GM12801 (cell line): ENCODE results near the gene HDAC9.

Experiments used
- TF ChIP-seq, protein P1 (sequence below): IDR thresholded peaks from one replicate; pipeline ENCODE4 v1.5.1; 2011; ENCODE audit warnings: control low read depth; ENCODE audit not compliant: insufficient read length; ENCODE audit errors: extremely low read depth

Gene HDAC9

GRCh38 chr7:18572154-18572553 is 76.6 kb downstream of the HDAC9 start:
- TF ChIP-seq, protein P1, sequence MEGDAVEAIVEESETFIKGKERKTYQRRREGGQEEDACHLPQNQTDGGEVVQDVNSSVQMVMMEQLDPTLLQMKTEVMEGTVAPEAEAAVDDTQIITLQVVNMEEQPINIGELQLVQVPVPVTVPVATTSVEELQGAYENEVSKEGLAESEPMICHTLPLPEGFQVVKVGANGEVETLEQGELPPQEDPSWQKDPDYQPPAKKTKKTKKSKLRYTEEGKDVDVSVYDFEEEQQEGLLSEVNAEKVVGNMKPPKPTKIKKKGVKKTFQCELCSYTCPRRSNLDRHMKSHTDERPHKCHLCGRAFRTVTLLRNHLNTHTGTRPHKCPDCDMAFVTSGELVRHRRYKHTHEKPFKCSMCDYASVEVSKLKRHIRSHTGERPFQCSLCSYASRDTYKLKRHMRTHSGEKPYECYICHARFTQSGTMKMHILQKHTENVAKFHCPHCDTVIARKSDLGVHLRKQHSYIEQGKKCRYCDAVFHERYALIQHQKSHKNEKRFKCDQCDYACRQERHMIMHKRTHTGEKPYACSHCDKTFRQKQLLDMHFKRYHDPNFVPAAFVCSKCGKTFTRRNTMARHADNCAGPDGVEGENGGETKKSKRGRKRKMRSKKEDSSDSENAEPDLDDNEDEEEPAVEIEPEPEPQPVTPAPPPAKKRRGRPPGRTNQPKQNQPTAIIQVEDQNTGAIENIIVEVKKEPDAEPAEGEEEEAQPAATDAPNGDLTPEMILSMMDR, result no peak

GRCh38 chr7:18572885-18573284 is 77.3 kb downstream of the HDAC9 start:
- TF ChIP-seq, protein P1, result no peak

- TF ChIP-seq, protein P1, result no peak
These were observed 78.1 kb downstream of the HDAC9 start for GRCh38 chr7:18573410-18574234.

- TF ChIP-seq, protein P1, result no peak
These were observed 78.6 kb downstream of the HDAC9 start for GRCh38 chr7:18574235-18574540.

GRCh38 chr7:18574676-18575075 is 79.1 kb downstream of the HDAC9 start:
- TF ChIP-seq, protein P1, result no peak

DNA sequence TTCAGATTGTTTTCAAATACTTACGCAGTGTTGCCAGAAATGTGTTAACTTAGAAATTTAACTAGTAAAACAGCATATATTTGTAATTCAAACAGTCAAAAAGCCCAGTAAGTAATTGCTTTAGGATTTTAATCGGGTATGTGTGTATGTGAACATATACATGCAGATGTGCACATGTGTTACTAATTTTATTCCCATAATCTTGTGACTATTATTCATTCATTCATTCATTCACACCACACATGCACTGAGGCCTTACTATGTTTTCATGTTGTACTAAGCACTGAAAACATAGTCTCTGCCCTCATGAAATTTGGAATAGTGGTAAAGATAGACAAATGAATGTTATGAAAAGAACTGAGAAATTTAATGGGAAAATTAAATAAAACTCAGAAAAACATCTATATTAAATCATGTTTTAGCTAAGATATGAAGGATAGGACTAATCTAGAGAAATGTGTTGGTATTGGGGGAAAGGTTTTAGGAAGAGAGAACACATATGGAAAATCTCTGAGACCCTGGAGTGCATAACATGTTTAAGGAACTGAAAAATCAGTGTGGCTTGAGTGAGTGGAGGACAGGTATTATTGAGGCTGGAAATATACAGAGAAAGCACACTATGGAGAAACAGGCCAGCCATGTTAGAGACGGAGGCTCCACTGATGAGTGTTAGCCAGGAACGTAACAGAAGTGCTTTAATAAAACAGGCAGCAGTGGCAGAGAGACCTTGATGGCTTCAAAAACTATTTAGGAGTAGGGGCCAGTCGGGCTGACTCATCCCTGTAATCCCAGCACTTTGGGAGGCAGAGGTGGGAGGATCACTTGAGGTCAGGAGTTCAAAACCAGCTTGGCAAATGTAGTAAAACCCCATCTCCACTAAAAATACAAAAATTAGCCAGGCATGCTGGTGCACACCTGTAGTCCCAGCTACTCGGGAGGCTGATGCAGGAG is 80.3 kb downstream of the HDAC9 start:
- TF ChIP-seq, protein P1, result no peak

DNA sequence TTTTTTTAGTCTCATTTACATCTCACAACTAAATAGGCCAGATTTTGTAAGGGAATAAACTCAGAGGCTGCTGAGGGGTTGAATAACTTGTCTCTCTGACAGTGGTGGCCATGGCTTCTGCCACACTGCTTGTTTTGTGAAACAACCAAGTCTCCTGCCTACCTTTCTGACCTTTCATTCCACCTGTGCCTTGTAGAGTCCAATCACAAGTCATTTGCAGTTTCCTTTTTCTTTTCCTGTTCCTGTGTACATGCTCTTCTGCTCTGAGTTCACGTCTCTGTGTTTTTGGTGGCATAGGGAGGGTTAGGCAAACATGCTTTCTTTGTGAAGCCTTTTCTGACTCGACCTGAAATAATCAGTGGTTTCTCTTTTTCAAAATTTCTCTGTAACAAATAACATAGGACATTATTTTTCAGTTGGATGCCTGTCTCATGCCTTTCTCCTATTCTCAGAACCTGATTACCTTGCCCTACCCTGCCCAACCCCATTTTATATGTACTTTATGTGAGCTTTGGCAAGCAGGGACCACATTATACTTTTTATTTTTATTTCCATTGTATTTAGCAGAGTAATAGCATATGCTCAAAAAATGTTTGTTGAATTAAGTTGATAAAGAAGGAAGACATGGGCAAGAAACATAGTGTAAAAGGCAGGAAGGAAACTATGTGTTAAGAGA is 81.7 kb downstream of the HDAC9 start:
- TF ChIP-seq, protein P1, result no peak
